Adipocyte (in vitro differentiated cells): ENCODE results near the gene SHC3.

Experiments used
- DNase-seq: peaks from one replicate; pipeline ENCODE4 v3.0.0-alpha.2; 2015; ENCODE audit warnings: low read depth
- H3K27me3 ChIP-seq: replicated peaks from 2 replicates; pipeline ENCODE4 v1.7.0; 2013; ENCODE audit warnings: mild to moderate bottlenecking, low read length, moderate library complexity; ENCODE audit not compliant: control insufficient read depth, insufficient read depth
- H3K36me3 ChIP-seq: 2 replicates; pipeline ENCODE4 v1.7.0; 2013; ENCODE audit warnings: low read length, mild to moderate bottlenecking, moderate library complexity; ENCODE audit not compliant: control insufficient read depth, insufficient read depth, severe bottlenecking
- H3K4me1 ChIP-seq: 2 replicates; pipeline ENCODE4 v1.7.0; 2013; ENCODE audit warnings: mild to moderate bottlenecking, low read length, moderate library complexity; ENCODE audit not compliant: control insufficient read depth, insufficient read depth
- H3K4me3 ChIP-seq: 2 replicates; pipeline ENCODE4 v1.7.0; 2013; ENCODE audit warnings: mild to moderate bottlenecking, low read length, moderate library complexity
- H3K9ac ChIP-seq: 2 replicates; pipeline ENCODE4 v1.7.0; 2013; ENCODE audit warnings: mild to moderate bottlenecking, low read length, moderate library complexity
- H3K9me3 ChIP-seq: 2 replicates; pipeline ENCODE4 v1.7.0; 2013; ENCODE audit warnings: mild to moderate bottlenecking, low read length, moderate library complexity; ENCODE audit not compliant: control insufficient read depth

Gene SHC3

GRCh38 chr9:89185980-89186379 is 7.4 kb upstream of the SHC3 start:
- H3K4me3 ChIP-seq, result no peak overlapping the region
- H3K9me3 ChIP-seq, result no peaks in the 10 kb centered on the region
- peak; percentile 32 for DNase-seq
- no peaks in the 10 kb centered on the region for H3K4me1 ChIP-seq
- H3K27me3 ChIP-seq, result no peaks in the 10 kb centered on the region
- H3K36me3 ChIP-seq, result no peaks in the 10 kb centered on the region
- H3K9ac ChIP-seq, result no peak overlapping the region

DNA sequence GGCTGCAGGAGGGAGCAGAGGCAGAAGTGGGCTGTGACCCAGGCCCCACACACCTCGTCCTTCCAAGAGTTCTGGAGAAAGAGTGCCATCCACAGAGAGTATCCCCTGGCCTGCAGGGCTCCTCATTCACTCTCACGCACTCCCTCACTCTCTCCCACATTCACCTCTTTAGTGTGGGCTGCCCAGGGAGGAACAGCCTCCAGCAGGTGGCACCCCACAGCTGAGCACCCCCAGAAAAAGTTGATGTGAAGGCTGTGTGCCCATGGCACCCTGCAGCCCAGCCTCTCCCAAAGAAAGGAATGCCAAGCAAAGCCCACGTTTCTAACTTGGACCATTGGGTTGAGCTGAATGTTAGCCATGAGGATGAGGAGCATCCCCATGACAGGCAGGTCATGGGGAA is 4.5 kb upstream of the SHC3 start:
- no peak for DNase-seq
- H3K36me3 ChIP-seq, result no peaks in the 10 kb centered on the region

DNA sequence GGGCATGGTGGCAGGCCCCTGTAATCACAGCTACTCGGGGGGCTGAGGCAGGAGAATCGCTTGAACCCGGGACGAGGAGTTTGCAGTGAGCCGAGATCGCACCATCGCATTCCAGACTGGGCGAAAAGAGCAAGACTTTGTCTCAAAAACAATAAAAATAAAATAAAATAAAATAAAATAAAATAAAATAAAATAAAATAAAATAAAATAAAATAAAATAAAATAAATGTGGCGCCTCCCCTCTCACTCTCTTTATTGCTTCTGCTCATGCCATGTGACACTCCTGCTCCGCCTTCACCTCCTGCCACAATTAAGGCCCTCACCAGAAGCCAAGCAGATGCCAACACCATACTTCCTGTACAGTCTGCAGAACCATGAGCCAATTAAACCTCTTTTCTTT is 3.8 kb upstream of the SHC3 start:
- no peaks in the 10 kb centered on the region for H3K36me3 ChIP-seq
- no peak overlapping the region for H3K4me3 ChIP-seq
- H3K4me1 ChIP-seq, result peaks cover 21% of the 10 kb centered on the region
- H3K9ac ChIP-seq, result no peak overlapping the region
- no peaks in the 10 kb centered on the region for H3K9me3 ChIP-seq
- H3K27me3 ChIP-seq, result no peaks in the 10 kb centered on the region
- DNase-seq, result no peak

More for the DNA sequence above, 4.5 kb upstream of the SHC3 start:
- H3K27me3 ChIP-seq, result no peaks in the 10 kb centered on the region
- peaks cover 21% of the 10 kb centered on the region for H3K4me1 ChIP-seq
- H3K9me3 ChIP-seq, result no peaks in the 10 kb centered on the region
- H3K9ac ChIP-seq, result no peak overlapping the region
- no peak overlapping the region for H3K4me3 ChIP-seq

DNA sequence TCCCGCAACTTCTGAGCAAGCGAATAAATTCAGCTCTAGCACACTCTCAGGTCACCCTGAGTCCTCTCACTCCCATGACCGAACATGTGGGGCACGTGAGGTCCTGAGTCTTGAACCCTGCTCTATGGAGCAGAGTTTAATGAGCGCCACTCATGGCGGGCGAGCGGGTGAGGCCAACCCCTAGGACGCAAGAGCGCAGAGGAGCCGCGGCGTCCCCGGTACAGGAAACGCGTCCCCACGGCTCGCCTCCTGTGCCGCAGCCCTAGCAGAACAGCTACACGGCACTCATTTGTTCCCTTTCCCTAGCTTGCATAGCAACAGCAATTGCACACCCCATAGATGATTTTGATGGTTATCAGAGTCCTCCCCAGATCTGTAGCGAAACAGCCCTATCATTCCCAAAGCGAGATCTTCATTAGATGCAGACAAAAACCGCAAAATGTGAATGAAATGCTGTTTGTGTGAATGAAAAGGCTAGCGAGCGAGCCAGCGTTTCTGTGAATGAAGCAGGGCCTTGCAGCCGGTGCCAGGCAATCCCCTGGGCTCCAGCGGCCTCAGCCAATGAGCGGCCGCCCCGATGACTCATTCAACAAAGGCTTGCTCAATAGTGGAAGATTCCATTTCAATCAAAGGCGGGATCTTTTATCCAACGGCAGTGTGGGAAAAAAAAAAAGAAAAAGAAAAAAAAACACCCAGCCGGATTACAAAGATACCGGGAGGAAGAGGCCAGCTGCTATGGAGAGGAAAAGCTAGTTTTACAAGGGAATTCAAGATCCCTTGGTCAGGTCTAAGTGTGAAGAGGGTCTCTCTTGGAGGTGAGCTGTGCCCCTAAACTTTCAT is 1.5 kb upstream of the SHC3 start:
- Histone ChIP-seq H3K4me3 (peak overlapping the region; percentile 81), H3K36me3 (no peaks in the 10 kb centered on the region), H3K4me1 (peaks cover 21% of the 10 kb centered on the region), H3K9me3 (no peaks in the 10 kb centered on the region), H3K9ac (peak overlapping the region; percentile 73), H3K27me3 (no peaks in the 10 kb centered on the region)
- DNase-seq, result peak; percentile 98

DNA sequence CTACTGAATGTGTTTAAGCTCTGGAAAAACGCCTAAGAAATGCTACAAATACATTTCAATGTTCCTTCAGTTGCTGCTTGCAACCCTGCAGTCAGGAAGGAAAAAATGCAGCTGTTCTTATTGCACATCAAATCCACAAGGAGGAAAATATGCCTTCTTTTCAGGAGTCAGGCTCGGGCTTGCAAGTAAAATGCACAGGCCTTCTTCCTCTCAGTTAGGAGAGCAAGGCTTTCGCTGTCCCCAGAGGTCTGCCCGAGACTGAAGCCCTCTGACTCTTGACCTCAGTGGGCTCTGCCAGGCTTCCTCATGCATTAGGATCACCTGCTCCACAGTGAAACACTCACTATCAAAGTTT is 899 bp upstream of the SHC3 start:
- peak; percentile 55 for DNase-seq

DNA sequence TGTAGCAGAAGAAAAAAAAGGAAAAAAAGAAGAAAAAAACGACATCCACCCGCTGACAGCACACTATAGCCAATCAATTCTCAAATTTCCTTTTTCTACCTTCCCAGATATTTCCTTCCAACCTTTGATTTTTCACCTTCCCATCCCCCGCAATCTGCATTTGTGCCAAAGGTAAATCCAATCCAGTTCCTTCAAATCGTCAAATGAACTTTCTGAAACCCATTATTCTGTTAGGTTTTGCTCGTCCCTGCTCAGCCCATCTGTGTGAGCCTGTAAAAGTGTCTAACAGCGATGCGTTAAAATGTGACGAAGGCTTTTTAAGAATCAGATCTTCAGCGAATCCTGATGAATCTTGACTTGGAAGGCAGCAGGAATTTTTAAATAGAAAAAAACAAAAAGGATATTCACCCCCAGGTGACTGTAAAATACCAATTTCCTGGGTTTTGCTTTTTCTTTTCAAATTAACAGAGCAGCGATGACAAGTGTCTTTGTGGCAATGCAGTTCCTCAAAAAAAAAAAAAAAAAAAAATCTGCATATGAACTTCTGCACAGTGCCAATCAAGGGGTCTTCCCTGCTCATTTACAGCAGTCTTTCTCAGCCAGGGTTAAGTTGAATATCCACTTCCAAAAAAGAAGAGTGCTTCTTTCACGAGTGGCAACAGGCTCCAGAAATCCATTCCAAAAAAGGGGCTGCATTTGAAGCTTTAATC is 367 bp upstream of the SHC3 start:
- peak overlapping the region; percentile 81 for H3K4me3 ChIP-seq
- H3K36me3 ChIP-seq, result no peaks in the 10 kb centered on the region
- H3K9ac ChIP-seq, result peak overlapping the region; percentile 73
- no peak for DNase-seq
- no peaks in the 10 kb centered on the region for H3K27me3 ChIP-seq
- H3K9me3 ChIP-seq, result no peaks in the 10 kb centered on the region
- H3K4me1 ChIP-seq, result peaks cover 21% of the 10 kb centered on the region

More for the DNA sequence above, 899 bp upstream of the SHC3 start:
- Histone ChIP-seq H3K9ac (peak overlapping the region; percentile 73), H3K27me3 (no peaks in the 10 kb centered on the region), H3K9me3 (no peaks in the 10 kb centered on the region), H3K36me3 (no peaks in the 10 kb centered on the region), H3K4me3 (peak overlapping the region; percentile 81), H3K4me1 (peaks cover 21% of the 10 kb centered on the region)

GRCh38 chr9:89177012-89177943 is 1.3 kb downstream of the SHC3 start:
- Histone ChIP-seq H3K36me3 (no peaks in the 10 kb centered on the region), H3K9me3 (no peaks in the 10 kb centered on the region), H3K27me3 (no peaks in the 10 kb centered on the region), H3K9ac (peak overlapping the region; percentile 73), H3K4me3 (peak overlapping the region; percentile 81), H3K4me1 (peaks cover 21% of the 10 kb centered on the region)
- peak; percentile 22 for DNase-seq

DNA sequence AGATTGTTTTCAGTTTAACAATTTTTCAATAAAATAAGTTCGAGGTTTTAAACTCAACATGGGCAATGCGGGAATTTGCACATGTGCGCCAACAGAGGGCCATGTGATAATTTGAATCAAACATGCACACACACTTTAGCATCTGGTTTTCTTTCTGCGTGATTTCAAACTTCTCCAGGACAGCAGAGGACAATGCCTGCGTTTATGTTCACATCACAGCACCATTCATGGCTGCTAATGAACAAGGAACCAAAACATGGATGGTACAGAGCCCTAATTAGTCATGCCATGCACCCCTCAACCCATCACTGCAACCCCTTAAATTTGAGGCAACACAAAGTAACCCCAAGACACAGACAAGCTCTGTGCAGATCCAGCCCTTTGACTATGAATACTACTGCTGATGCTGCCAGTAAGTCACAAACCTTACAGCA is 2.8 kb downstream of the SHC3 start:
- peaks cover 23% of the 10 kb centered on the region for H3K4me1 ChIP-seq
- no peaks in the 10 kb centered on the region for H3K36me3 ChIP-seq
- H3K9me3 ChIP-seq, result no peaks in the 10 kb centered on the region
- peak overlapping the region; percentile 73 for H3K9ac ChIP-seq
- DNase-seq, result no peak
- peak overlapping the region; percentile 81 for H3K4me3 ChIP-seq
- H3K27me3 ChIP-seq, result no peaks in the 10 kb centered on the region

DNA sequence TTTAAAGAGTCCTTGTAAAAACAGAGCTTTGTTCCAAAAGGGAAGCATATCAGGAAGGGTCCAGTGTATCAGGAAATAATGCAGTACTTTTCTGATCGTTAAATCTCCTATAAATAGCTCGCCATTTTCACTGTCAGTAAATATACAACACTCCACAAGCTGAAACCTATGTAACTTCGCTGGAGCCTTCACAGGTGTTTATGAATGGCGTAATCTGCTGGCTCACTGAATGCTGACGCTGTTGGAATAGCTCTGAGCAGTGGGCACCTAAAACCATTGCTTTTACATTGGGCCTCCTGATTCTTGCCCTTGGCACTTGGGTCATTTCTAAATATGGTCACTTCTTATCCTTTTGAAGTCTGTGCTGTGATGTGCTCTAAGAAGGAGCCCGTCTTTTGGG is 4.3 kb downstream of the SHC3 start:
- Histone ChIP-seq H3K9ac (no peak overlapping the region), H3K4me1 (peaks cover 11% of the 10 kb centered on the region), H3K36me3 (no peaks in the 10 kb centered on the region), H3K27me3 (no peaks in the 10 kb centered on the region), H3K9me3 (no peaks in the 10 kb centered on the region), H3K4me3 (no peak overlapping the region)
- DNase-seq, result no peak

DNA sequence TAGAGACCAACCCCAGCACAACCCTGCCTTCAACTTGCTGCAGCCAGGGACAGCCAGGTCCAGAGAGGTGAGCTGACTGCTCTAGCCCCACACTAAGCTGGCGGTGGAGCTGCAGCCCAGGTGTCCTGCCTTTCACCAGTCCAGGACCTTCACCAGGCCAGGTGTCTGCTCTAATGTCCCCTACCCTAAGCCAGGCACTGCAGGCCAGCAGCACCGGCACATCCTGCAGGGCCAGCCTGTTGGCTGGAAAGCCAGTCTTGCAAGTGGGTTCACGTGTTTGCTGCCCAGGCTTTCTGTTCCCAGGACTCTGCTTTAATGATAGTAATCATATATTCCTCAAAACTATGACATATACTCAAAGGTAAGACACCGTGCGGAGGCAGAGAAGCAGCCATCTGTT is 5.5 kb downstream of the SHC3 start:
- H3K9me3 ChIP-seq, result no peaks in the 10 kb centered on the region
- peaks cover 3% of the 10 kb centered on the region for H3K4me1 ChIP-seq
- H3K27me3 ChIP-seq, result no peaks in the 10 kb centered on the region
- H3K9ac ChIP-seq, result no peak overlapping the region
- H3K36me3 ChIP-seq, result no peaks in the 10 kb centered on the region
- no peak for DNase-seq
- H3K4me3 ChIP-seq, result no peak overlapping the region

- Histone ChIP-seq H3K4me1 (peaks cover 3% of the 10 kb centered on the region), H3K4me3 (no peak overlapping the region), H3K9me3 (no peaks in the 10 kb centered on the region), H3K27me3 (no peaks in the 10 kb centered on the region), H3K9ac (no peak overlapping the region), H3K36me3 (no peaks in the 10 kb centered on the region)
- DNase-seq, result no peak
These were observed 6.2 kb downstream of the SHC3 start for GRCh38 chr9:89172398-89172797.
